ENCODE results near the gene KIF23. TPM values are rescaled to one million over a fixed set of nuclear protein-coding genes. Genes with fewer than 3 reads are reported as not detected.

The KIF23 gene
- total RNA-seq, 4 donors from 2014 or later = 0.47 to 0.81 TPM; not detected in 2

- ATAC-seq (no peak), DNase-seq (no peak)
- intact Hi-C loops (cut with DNase I; ENCODE audit: low total_unique reads) = no loop called here
- no peaks in the 10 kb centered on the region for H3K36me3 ChIP-seq
- no peak overlapping the region for H3K4me3 ChIP-seq
- peaks cover 5 to 6% of the 10 kb centered on the region in 2 donors for H3K4me1 ChIP-seq
- H3K27ac ChIP-seq = no peak overlapping the region
- no peaks in the 10 kb centered on the region for H3K9me3 ChIP-seq
- H3K27me3 ChIP-seq = no peaks in the 10 kb centered on the region
- TF ChIP-seq POLR2A (IDR thresholded peaks at IDR 0.05) (no peak), CTCF (IDR thresholded peaks at IDR 0.05 in 4 of 5, conservative IDR thresholded peaks at IDR 0.05 in 1 of 5) (no peak)
- in situ Hi-C loops (cut with MboI; ENCODE audit: low sequenced_read_pairs in 4 of 4) = no loop called here
Observed at GRCh38 chr15:69480932-69481331, 66.8 kb downstream of the KIF23 start.

- Histone ChIP-seq H3K9me3 (no peaks in the 10 kb centered on the region), H3K27me3 (no peaks in the 10 kb centered on the region), H3K27ac (no peak overlapping the region), H3K4me3 (no peak overlapping the region), H3K36me3 (no peaks in the 10 kb centered on the region), H3K4me1 (peaks cover 5 to 6% of the 10 kb centered on the region in 2 donors)
- TF ChIP-seq CTCF (IDR thresholded peaks at IDR 0.05 in 4 of 5, conservative IDR thresholded peaks at IDR 0.05 in 1 of 5) (no peak), POLR2A (IDR thresholded peaks at IDR 0.05) (no peak)
- intact Hi-C loops (cut with DNase I; ENCODE audit: low total_unique reads) (no loop called here), in situ Hi-C loops (cut with MboI; ENCODE audit: low sequenced_read_pairs in 4 of 4) (no loop called here)
- ATAC-seq = peak in 1 of 2 donors; percentile 41
- DNase-seq = no peak
Observed at GRCh38 chr15:69482686-69483256, 68.6 kb downstream of the KIF23 start.

GRCh38 chr15:69484837-69485236 is 70.7 kb downstream of the KIF23 start:
- Histone ChIP-seq H3K36me3 (no peaks in the 10 kb centered on the region), H3K4me3 (no peak overlapping the region), H3K9me3 (no peaks in the 10 kb centered on the region), H3K27ac (no peak overlapping the region), H3K4me1 (peaks cover 5 to 6% of the 10 kb centered on the region in 2 donors), H3K27me3 (no peaks in the 10 kb centered on the region)
- peak; percentile 29 to 32 for DNase-seq
- in situ Hi-C loops (cut with MboI; ENCODE audit: low sequenced_read_pairs in 4 of 4) = no loop called here
- TF ChIP-seq POLR2A (IDR thresholded peaks at IDR 0.05) = no peak
- TF ChIP-seq CTCF (IDR thresholded peaks at IDR 0.05 in 4 of 5, conservative IDR thresholded peaks at IDR 0.05 in 1 of 5) = no peak
- ATAC-seq = peak; percentile 65 to 72
- intact Hi-C loops (cut with DNase I; ENCODE audit: low total_unique reads) = no loop called here

GRCh38 chr15:69486481-69487110 is 72.4 kb downstream of the KIF23 start:
- H3K4me3 ChIP-seq = no peak overlapping the region
- DNase-seq (no peak), ATAC-seq (no peak)
- in situ Hi-C loops (cut with MboI; ENCODE audit: low sequenced_read_pairs in 4 of 4) (no loop called here), intact Hi-C loops (cut with DNase I; ENCODE audit: low total_unique reads) (no loop called here)
- no peak overlapping the region for H3K27ac ChIP-seq
- H3K9me3 ChIP-seq = no peaks in the 10 kb centered on the region
- H3K27me3 ChIP-seq = no peaks in the 10 kb centered on the region
- peaks cover 9 to 13% of the 10 kb centered on the region in 2 donors for H3K4me1 ChIP-seq
- no peaks in the 10 kb centered on the region for H3K36me3 ChIP-seq
- no peak for TF ChIP-seq CTCF (IDR thresholded peaks at IDR 0.05 in 4 of 5, conservative IDR thresholded peaks at IDR 0.05 in 1 of 5)
- TF ChIP-seq POLR2A (IDR thresholded peaks at IDR 0.05) = no peak

Data from gastrocnemius medialis (tissue), 4 donors.